ACHN (cell line): Measurements from ENCODE around the gene MYORG.

Experiments used
- DNase-seq: peaks from one replicate; pipeline ENCODE4 v3.0.0-alpha.2; 2015
- in situ Hi-C: cut with HindIII; loops from 2 replicates; pipeline ENCODE4 v1.10.0; 2017; ENCODE audit warnings: low sequenced_read_pairs, low pct_ligation_motif_present, low pct_unique_long_range_greater_than_20kb

Gene MYORG

GRCh38 chr9:34386656-34387055, 10.0 kb upstream of the MYORG start:
- in situ Hi-C loops = no loop called here
- DNase-seq = no peak

- in situ Hi-C loops = no loop called here
- DNase-seq = no peak
Observed at GRCh38 chr9:34385561-34386230, 9.0 kb upstream of the MYORG start.

GRCh38 chr9:34384368-34385165, 7.9 kb upstream of the MYORG start:
- DNase-seq = no peak
- in situ Hi-C loops = no loop called here

GRCh38 chr9:34383904-34384303, 7.2 kb upstream of the MYORG start:
- in situ Hi-C loops = no loop called here
- DNase-seq = no peak

- in situ Hi-C loops = no loop called here
- DNase-seq = no peak
Observed at GRCh38 chr9:34382879-34383278, 6.2 kb upstream of the MYORG start.

- in situ Hi-C loops = no loop called here
- no peak for DNase-seq
Observed at GRCh38 chr9:34382054-34382453, 5.4 kb upstream of the MYORG start.

- in situ Hi-C loops = no loop called here
- DNase-seq = no peak
Observed at GRCh38 chr9:34381323-34381722, 4.6 kb upstream of the MYORG start.

- in situ Hi-C loops = no loop called here
- peak; percentile 67 for DNase-seq
Observed at GRCh38 chr9:34380511-34381315, 4.0 kb upstream of the MYORG start.

- in situ Hi-C loops = no loop called here
- DNase-seq = no peak
Observed at GRCh38 chr9:34380034-34380510, 3.4 kb upstream of the MYORG start.

GRCh38 chr9:34379334-34380033, 2.8 kb upstream of the MYORG start:
- in situ Hi-C loops = no loop called here
- peak; percentile 77 for DNase-seq

- in situ Hi-C loops = no loop called here
- DNase-seq = no peak
Observed at GRCh38 chr9:34378376-34379060, 1.8 kb upstream of the MYORG start.

- in situ Hi-C loops = no loop called here
- DNase-seq = no peak
Observed at GRCh38 chr9:34377404-34377746, 677 bp upstream of the MYORG start.

- peak; percentile 51 for DNase-seq
- in situ Hi-C loops = no loop called here
Observed at GRCh38 chr9:34375901-34376595, 650 bp downstream of the MYORG start.

- DNase-seq = no peak
- in situ Hi-C loops = no loop called here
Observed at GRCh38 chr9:34374905-34375552, 1.7 kb downstream of the MYORG start.

GRCh38 chr9:34374339-34374738, 2.4 kb downstream of the MYORG start:
- no peak for DNase-seq

GRCh38 chr9:34373749-34374148, 2.9 kb downstream of the MYORG start:
- in situ Hi-C loops = no loop called here
- no peak for DNase-seq

More at GRCh38 chr9:34374339-34374738, 2.4 kb downstream of the MYORG start:
- in situ Hi-C loops = no loop called here

GRCh38 chr9:34372467-34373011, 4.2 kb downstream of the MYORG start:
- in situ Hi-C loops = no loop called here
- no peak for DNase-seq
